ENCODE data around the gene PIP5K1B.

PIP5K1B gene

GRCh38 chr9:68708513-68708912 lies 3.5 kb downstream of the PIP5K1B start:
- TF ChIP-seq POLR2A (IDR thresholded peaks at IDR 0.05; ENCODE audit: low read depth, low read length) (no peak), TAF1 (IDR thresholded peaks at IDR 0.05; ENCODE audit: borderline replicate concordance, low read depth, low read length) (no peak), POLR2AphosphoS5 (IDR thresholded peaks at IDR 0.05; ENCODE audit: low read depth, low read length) (no peak)
- FAIRE-seq: peak; percentile 14
- DNase-seq (ENCODE audit: insufficient read length): no peak

DNA sequence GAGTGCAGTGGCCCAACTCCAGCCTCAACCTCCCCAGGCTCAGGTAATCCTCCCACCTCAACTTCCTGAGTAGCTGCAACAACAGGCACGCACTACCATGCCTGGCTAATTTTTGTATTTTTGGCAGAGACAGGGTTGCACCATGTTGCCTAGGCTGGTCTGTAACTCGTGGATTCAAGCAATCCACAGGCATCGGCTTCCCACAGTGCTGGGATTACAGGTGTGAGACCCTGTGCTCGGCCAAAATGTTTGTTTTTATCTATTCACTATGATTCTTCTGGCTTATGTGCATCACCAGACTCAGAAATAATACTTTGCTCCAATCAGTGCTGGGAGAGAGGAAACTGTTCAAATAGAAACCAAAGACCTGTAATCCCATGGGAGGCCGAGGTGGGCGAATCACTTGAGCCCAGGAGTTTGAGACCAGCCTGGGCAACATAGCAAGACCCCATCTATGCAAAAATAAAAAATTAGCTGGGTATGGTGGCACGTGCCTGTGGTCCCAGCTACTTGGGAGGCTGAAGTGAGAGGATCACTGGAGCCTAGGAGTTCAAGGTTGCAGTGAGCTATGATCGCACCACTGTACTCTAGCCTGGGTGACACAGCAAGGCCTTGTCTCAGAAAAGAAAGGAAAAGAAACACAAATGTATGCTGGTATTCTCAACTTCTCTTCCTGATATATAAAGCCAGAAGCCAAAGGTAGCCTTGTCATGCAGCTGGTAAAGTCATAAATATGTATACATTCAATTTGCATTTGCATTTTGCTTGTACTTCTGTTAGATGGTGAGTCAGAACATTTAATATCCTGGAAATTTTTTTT lies 4.5 kb downstream of the PIP5K1B start:
- DNase-seq (ENCODE audit: insufficient read length) (no peak), FAIRE-seq (peak; percentile 58)
- no peak for TF ChIP-seq POLR2A (IDR thresholded peaks at IDR 0.05; ENCODE audit: low read depth, low read length)
- no peak for TF ChIP-seq POLR2AphosphoS5 (IDR thresholded peaks at IDR 0.05; ENCODE audit: low read depth, low read length)
- TF ChIP-seq TAF1 (IDR thresholded peaks at IDR 0.05; ENCODE audit: borderline replicate concordance, low read depth, low read length): no peak

DNA sequence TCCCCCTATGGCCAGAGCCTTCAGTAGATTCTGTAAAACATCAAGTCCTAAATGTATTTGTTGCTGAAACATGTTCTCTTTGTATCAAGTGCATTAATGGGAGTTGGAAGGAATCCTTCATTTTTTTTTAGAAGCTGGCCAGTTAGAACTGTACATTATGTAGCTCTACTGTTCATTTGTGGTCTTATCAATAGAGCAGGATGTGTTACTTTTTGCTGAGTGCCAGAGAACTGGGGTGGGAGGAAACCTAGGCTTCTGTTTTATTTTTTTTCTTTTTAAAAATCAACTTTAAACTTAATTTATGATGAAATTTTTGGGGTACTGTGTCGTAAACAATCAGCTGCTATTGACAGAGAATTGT lies 5.1 kb downstream of the PIP5K1B start:
- no peak for FAIRE-seq
- TF ChIP-seq POLR2A (IDR thresholded peaks at IDR 0.05; ENCODE audit: low read depth, low read length) (no peak), POLR2AphosphoS5 (IDR thresholded peaks at IDR 0.05; ENCODE audit: low read depth, low read length) (no peak), TAF1 (IDR thresholded peaks at IDR 0.05; ENCODE audit: borderline replicate concordance, low read depth, low read length) (no peak)

GRCh38 chr9:68711281-68711680 lies 6.2 kb downstream of the PIP5K1B start:
- FAIRE-seq (no peak), DNase-seq (ENCODE audit: insufficient read length) (no peak)
- TF ChIP-seq POLR2AphosphoS5 (IDR thresholded peaks at IDR 0.05; ENCODE audit: low read depth, low read length) (no peak), TAF1 (IDR thresholded peaks at IDR 0.05; ENCODE audit: borderline replicate concordance, low read depth, low read length) (no peak), POLR2A (IDR thresholded peaks at IDR 0.05; ENCODE audit: low read depth, low read length) (no peak)

More for the DNA sequence above, 5.1 kb downstream of the PIP5K1B start:
- DNase-seq (ENCODE audit: insufficient read length): no peak

DNA sequence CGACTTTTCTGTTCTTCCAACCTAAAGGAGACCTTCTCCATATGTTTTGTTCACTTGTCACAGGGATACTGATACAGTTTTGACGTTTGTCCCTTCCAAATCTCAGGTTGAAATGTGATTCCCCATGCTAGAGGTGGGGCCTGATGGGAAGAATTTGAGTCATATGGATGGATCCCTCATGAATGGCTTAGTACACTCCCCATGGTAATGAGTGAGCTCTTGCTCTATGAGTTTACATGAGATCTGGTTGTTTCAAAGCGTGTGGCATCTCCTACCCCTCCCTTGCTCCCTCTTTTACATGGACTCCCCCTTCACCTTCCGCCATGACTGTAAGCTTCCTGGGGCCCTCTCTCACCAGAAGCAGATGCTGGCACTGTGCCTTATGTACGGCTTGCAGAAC lies 6.9 kb downstream of the PIP5K1B start:
- no peak for TF ChIP-seq POLR2A (IDR thresholded peaks at IDR 0.05; ENCODE audit: low read depth, low read length)
- no peak for DNase-seq (ENCODE audit: insufficient read length)
- FAIRE-seq: peak; percentile 30

DNA sequence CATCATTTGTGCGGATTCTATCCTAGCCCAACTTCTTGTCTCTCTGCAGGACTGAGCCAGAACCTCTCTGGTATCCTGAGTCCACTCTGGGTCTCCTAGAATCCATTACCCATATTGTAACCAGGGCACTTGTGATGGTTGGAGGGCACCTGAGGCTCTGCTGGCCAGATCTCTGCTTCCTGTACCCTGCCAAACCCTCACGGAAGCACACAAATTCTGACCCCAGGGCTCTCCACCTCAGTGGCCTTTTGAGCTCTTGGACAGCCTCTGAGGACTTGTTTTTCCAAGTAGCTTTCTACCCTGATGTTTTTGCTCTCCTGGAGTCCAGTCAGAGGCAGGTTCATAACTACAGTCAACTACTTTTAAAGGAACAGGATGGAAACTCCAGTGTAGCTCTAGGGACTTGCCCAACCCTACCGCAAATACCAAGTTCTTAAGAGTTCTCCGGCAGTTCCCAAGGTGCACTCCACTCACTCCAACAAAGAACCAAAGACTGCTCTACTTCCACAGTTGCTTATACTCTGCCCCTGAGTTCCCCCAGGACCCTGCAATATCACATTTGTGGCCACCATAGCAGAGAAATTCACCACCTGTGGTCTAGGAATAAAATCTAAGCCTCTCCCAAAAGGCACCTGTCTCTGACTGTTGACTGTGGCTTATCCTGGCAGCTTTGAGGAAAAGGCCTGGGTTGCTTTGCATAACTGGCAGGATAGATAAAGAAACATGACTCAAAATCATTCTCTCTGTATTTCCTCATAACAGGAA lies 9.6 kb downstream of the PIP5K1B start:
- DNase-seq (ENCODE audit: insufficient read length): no peak
- TF ChIP-seq POLR2A (IDR thresholded peaks at IDR 0.05; ENCODE audit: low read depth, low read length) (no peak), TAF1 (IDR thresholded peaks at IDR 0.05; ENCODE audit: borderline replicate concordance, low read depth, low read length) (no peak), POLR2AphosphoS5 (IDR thresholded peaks at IDR 0.05; ENCODE audit: low read depth, low read length) (no peak)
- FAIRE-seq: peak; percentile 78

DNA sequence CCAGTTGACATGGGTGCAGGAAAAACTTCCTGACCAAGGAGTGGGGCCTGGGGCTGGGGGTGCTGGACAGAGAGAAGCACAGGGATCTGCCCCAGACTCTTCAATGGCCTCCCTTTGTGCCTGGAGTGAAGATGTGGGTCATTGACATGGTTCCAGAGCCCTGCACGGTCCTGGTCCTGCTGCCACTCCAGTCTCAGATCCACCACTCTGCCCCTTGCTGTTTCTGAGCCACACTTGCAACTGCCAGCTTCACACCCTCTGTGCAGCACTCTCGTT lies 10.1 kb downstream of the PIP5K1B start:
- FAIRE-seq (no peak), DNase-seq (ENCODE audit: insufficient read length) (no peak)
- TF ChIP-seq TAF1 (IDR thresholded peaks at IDR 0.05; ENCODE audit: borderline replicate concordance, low read depth, low read length) (no peak), POLR2AphosphoS5 (IDR thresholded peaks at IDR 0.05; ENCODE audit: low read depth, low read length) (no peak), POLR2A (IDR thresholded peaks at IDR 0.05; ENCODE audit: low read depth, low read length) (no peak)

DNA sequence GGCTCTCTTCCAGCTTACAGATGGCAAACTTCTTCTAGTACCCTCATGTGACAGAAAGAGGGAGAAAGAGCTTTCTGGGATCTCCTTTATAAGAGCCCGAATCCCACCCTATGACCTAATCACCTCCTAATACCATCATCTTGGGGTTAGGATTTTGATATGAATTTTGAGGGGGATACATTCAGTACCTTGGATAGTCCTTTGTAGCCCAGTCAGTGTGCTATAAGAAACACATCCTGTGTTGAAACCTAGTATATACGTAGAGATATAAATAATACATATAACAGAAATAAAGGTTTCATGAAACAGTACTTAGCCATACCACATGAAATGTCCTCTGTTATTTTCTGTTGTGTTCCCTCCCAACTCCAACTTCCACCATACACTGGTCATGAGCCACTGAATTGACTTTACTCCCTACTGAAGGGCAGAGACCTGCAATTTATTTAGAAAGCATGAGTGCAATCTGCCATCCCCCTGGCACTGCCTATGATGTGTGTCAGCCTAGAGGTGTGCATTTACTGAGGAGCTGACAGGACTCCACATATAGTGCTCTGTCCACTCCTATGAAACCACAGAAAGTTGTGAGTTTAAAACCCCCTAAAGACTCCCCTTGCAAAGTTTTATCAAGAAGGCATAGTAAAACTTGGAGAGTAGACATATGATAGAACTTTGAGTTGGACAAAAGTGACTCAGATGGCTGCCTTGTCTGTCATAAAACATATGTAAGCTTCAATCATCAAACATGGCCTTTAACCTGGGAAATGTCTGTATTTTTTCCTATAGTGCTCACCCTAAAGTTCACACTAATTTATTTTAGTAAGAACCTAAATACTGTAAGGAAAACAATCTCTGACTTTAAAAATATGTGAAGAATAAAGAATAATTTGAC lies 12.8 kb downstream of the PIP5K1B start:
- TF ChIP-seq TAF1 (IDR thresholded peaks at IDR 0.05; ENCODE audit: borderline replicate concordance, low read depth, low read length): no peak
- no peak for TF ChIP-seq POLR2AphosphoS5 (IDR thresholded peaks at IDR 0.05; ENCODE audit: low read depth, low read length)
- TF ChIP-seq POLR2A (IDR thresholded peaks at IDR 0.05; ENCODE audit: low read depth, low read length): no peak
- no peak for FAIRE-seq
- no peak for DNase-seq (ENCODE audit: insufficient read length)

DNA sequence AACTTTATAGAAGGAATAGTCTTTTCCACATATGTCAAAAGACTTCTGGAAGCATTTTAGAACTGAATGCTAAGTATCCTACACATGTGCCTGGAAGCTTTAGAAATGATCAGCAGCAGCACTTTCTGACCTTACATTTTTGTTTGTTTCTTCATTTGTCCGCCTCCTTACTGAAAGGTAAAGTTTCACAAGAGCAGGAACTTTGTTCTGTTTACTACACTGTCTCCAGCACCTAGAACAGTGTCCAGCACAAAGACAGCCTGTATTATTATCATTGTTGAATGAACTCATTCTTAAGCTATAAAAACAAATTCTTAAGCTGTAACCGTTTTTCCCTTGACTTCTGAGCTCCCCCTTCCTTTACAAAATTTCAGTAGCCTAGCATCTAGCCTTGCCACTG lies 14.8 kb downstream of the PIP5K1B start:
- DNase-seq (ENCODE audit: insufficient read length): no peak
- no peak for TF ChIP-seq TAF1 (IDR thresholded peaks at IDR 0.05; ENCODE audit: borderline replicate concordance, low read depth, low read length)
- no peak for TF ChIP-seq POLR2AphosphoS5 (IDR thresholded peaks at IDR 0.05; ENCODE audit: low read depth, low read length)
- no peak for TF ChIP-seq POLR2A (IDR thresholded peaks at IDR 0.05; ENCODE audit: low read depth, low read length)
- FAIRE-seq: no peak

DNA sequence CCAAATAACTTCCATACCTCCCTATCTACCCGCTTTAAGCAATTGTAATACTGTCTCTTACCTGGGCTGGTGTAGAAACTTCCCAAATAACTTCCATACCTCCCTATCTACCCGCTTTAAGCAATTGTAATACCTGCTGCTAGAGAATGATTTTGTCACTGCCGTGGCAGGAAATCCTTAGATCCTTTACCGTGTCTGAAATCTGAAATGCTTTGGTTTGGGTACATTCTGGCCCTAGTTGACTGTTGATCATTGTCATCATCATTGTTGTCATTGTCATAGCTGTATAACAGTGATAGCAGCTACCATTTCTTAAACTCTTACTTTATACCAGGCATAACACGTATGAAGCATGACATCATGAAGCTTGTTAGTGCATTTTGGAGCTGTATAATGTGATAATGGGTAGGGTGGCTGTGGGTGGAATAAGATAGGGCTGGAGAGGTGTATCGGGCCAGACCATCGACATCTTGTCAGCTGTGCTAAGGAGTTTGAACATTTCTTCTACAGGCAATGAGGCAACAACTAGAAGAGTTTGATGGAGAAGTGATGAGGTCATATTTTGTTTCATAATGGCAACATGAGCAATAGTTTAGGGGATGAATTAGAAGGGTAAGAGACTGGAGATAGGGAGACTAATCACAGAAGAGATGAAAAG lies 15.7 kb downstream of the PIP5K1B start:
- no peak for TF ChIP-seq POLR2A (IDR thresholded peaks at IDR 0.05; ENCODE audit: low read depth, low read length)
- DNase-seq (ENCODE audit: insufficient read length) (no peak), FAIRE-seq (no peak)

DNA sequence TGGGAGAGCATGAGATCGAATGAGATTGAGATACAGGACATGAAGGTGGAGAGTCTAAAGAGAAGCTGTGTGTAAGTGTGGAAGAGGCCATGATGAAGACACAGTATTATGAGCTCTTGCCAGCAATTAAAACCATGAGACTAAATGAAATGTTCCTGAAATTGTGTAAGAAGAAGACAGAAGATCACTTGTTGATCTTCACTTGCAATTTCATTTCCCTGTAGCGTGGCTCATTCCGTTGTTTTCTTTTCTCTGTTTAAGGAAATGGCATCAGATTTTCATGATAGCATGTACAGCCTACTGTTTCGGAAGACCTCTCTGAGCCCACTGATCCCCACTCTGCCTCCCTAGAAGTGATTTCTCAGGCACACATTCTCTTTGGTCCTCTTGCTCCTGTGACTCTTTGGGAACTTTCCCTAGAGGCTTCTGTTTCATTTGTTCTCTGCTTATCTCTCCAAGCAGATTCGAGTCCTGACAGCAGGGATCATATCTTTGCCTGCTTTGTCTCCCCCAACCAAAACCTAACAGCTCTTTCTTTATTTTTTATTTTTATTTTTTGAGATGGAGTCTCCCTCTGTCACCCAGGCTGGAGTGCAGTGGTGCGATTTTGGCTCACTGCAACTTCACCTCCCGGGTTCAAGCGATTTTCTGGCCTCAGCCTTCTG lies 16.8 kb downstream of the PIP5K1B start:
- FAIRE-seq (no peak), DNase-seq (ENCODE audit: insufficient read length) (no peak)
- no peak for TF ChIP-seq POLR2A (IDR thresholded peaks at IDR 0.05; ENCODE audit: low read depth, low read length)
- TF ChIP-seq TAF1 (IDR thresholded peaks at IDR 0.05; ENCODE audit: borderline replicate concordance, low read depth, low read length): no peak
- no peak for TF ChIP-seq POLR2AphosphoS5 (IDR thresholded peaks at IDR 0.05; ENCODE audit: low read depth, low read length)
